GM12892 (cell line): ENCODE data around the gene FAM168A.

Experiments
- DNase-seq: peaks from one replicate; pipeline ENCODE4 v3.0.0; 2011; ENCODE audit not compliant: insufficient read length
- FAIRE-seq: peaks from 2 replicates; lab custom pipeline; 2011; peaks lifted over from hg19 to GRCh38; lab: Jason Lieb, UNC
- POLR2A ChIP-seq: IDR thresholded peaks from 2 replicates; pipeline ENCODE4 v1.6.1; 2011; ENCODE audit warnings: low read depth, low read length, control low read depth
- POLR2AphosphoS5 ChIP-seq: IDR thresholded peaks from 2 replicates; pipeline ENCODE4 v1.6.1; 2011; ENCODE audit warnings: low read depth, low read length, control low read depth
- TAF1 ChIP-seq: IDR thresholded peaks from 2 replicates; pipeline ENCODE4 v1.6.1; 2011; ENCODE audit warnings: low read depth, mild to moderate bottlenecking, control low read depth, low read length, borderline replicate concordance

FAM168A gene

DNA sequence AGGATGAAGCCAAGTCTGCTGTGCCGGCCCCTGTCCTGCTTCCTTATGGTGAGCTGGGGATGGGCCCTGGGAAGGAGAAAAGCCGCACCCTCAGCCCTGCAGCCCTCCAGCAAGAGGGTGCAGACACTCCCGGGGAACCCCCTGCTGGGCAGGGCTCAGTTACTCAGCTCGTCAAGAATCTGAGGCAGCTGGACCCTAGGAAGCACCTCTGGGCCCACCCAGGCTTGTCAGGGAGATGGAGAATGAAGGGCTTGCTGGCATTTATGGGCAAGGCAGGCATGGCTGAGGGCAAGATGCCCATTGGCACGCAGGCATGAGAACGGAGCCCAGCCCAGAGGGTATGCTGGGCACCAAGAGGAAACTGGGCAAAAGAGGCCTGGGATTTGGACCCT lies 208.8 kb downstream of the FAM168A start:
- FAIRE-seq (no peak), DNase-seq (no peak)
- TF ChIP-seq TAF1: no peak
- no peak for TF ChIP-seq POLR2A
- no peak for TF ChIP-seq POLR2AphosphoS5

GRCh38 chr11:73388265-73389133 lies 209.4 kb downstream of the FAM168A start:
- FAIRE-seq (no peak), DNase-seq (no peak)
- TF ChIP-seq TAF1: no peak
- no peak for TF ChIP-seq POLR2AphosphoS5
- no peak for TF ChIP-seq POLR2A

DNA sequence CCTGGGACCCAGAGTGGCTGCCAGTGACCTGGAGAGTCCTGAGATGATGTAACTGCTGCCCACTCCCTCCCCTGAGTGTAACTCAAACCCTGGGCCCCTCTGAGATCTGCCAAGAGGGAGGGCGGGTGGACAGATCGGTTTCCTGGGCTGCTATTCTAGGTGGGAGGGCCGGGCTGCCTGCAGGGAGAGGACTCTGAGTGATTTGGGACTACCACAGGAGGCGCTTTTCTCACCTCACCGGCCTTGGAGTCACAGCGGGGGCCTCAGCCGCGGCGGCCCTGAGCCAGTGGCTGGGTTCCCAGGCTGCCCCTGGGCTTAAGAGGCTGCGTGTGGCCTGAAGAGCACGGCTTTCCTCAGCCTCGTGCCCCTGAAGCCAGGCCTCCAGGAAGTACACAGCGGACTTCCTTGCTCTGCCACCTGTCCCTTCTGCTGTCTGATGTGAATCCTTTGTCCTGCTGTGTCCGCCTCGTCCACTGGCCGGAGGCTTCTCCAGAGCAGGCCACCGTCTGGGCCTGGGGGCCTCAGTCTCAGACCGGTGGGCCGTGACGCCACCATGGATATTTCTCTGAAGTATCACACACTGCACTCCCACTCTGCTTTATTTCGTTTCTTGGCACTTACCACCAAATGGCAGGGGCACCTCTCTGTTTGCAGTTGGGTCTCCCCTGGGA lies 210.2 kb downstream of the FAM168A start:
- TF ChIP-seq TAF1 (no peak), POLR2AphosphoS5 (no peak), POLR2A (no peak)
- no peak for FAIRE-seq
- DNase-seq: no peak

GRCh38 chr11:73386546-73386945 lies 211.4 kb downstream of the FAM168A start:
- TF ChIP-seq POLR2AphosphoS5: no peak
- TF ChIP-seq TAF1: no peak
- TF ChIP-seq POLR2A: no peak
- FAIRE-seq (no peak), DNase-seq (no peak)

DNA sequence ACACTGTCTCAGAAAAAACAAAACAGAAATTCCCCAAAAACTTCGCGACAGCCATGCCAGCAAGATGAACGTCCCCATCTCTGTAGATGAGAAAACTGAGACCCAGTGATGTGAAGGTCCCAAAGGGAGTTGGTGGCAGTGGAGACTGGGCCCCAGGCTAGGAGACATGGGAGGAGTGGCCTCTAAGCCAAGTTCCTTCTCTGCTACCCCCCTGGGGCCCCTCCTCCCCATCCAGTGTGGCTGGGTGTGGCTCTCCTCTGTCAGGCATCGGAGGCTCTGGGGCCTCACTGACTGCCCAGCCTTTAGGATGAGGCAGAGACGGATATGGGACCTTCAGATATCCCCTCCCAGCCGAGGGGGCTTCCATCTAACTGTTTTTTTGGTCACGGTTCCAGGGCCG lies 211.9 kb downstream of the FAM168A start:
- TF ChIP-seq TAF1 (no peak), POLR2AphosphoS5 (0 out of 2 replicates have a peak, but pooled peaks have one; percentile 32)
- FAIRE-seq: no peak
- no peak for DNase-seq

- TF ChIP-seq POLR2AphosphoS5: no peak
- TF ChIP-seq TAF1: no peak
- TF ChIP-seq POLR2A: 0 out of 2 replicates have a peak, but pooled peaks have one; percentile 11
- DNase-seq (peak; percentile 84), FAIRE-seq (peak; percentile 96)
Measured at GRCh38 chr11:73384872-73385689, 212.8 kb downstream of the FAM168A start.

- FAIRE-seq (peak; percentile 44), DNase-seq (no peak)
- TF ChIP-seq POLR2A (peak; percentile 11; the same call in 1 of the 2 replicates), POLR2AphosphoS5 (no peak), TAF1 (no peak)
Measured at GRCh38 chr11:73384531-73384871, 213.4 kb downstream of the FAM168A start.

- FAIRE-seq: peak; percentile 67
- no peak for DNase-seq
- TF ChIP-seq POLR2A: no peak
- TF ChIP-seq POLR2AphosphoS5: no peak
- no peak for TF ChIP-seq TAF1
Measured at GRCh38 chr11:73384125-73384441, 213.8 kb downstream of the FAM168A start.

DNA sequence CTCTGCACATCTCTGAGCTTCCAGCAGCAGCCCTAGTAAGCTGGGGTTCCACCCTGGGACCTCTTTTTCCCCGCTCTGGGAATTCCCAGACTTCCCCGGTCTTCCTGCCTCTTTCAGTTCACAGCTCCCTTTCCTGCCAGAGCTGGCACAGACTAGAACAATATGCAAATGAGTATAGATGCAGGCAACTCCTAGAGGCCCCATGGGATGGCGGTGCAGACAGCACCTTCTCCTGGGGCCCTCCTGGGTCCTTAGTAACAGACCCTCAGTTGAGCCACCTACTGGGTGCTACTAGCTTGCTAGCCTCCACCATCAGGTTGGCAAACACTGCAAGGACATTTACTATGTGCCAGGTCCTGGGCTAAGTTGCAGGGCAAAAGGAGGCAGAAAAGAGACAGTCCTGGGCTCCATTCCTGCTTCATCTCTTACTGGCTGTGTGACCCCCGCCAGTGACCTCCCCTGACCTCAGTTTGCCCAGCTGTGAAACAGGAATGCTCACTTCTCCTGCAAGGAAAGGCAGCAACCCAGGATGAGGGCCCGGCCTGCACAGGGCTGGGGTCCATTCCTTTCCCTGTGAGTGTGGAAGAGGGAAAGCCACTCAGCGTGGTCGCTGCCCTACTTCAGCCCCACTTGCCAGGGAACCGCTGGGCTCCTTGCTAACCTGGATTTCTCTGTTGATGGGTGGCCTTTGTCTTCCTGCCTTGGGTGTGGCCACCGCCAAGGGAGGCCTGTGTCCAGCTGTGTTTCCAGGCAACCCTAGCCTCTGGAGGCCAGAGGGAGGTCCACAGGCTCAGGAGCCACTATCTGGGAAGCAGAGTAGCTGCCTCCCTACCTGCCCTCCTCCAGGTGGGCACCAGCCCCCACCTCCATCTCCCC lies 214.4 kb downstream of the FAM168A start:
- DNase-seq: no peak
- FAIRE-seq: peak; percentile 86
- TF ChIP-seq TAF1 (no peak), POLR2AphosphoS5 (no peak), POLR2A (no peak; the same call in 1 of the 2 replicates)

GRCh38 chr11:73382747-73383146 lies 215.2 kb downstream of the FAM168A start:
- no peak for DNase-seq
- no peak for FAIRE-seq
- TF ChIP-seq POLR2A (no peak), POLR2AphosphoS5 (no peak), TAF1 (no peak)

DNA sequence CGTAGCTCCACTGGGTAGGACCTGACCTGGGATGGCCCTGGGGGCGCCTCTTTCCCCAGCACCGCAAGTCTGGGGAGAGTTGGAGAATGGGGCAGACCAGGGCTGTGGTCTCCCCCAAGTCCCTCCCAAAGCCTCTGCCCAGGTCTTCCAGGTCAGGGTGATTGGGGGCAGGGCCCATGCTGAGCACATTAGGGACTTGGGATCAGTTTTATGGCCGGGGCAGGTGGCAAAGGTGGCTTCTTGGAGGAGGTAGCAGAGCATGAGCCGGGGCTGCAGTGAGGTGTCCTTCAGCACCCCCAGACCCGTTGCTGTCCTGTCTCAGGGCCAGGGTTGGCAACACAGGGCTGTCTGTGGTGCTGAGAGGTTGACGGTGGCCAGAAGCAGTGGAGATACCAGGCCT lies 215.7 kb downstream of the FAM168A start:
- DNase-seq (no peak), FAIRE-seq (no peak)
- no peak for TF ChIP-seq POLR2A
- no peak for TF ChIP-seq POLR2AphosphoS5
- TF ChIP-seq TAF1: no peak
